IPS-NIHi7 (cell line): ENCODE measurements around the gene DTX4.

Experiments
- DNase-seq: peaks from one replicate; pipeline ENCODE4 v3.0.0; 2012; ENCODE audit warnings: mixed read lengths; ENCODE audit errors: extremely low spot score

The DTX4 gene

DNA sequence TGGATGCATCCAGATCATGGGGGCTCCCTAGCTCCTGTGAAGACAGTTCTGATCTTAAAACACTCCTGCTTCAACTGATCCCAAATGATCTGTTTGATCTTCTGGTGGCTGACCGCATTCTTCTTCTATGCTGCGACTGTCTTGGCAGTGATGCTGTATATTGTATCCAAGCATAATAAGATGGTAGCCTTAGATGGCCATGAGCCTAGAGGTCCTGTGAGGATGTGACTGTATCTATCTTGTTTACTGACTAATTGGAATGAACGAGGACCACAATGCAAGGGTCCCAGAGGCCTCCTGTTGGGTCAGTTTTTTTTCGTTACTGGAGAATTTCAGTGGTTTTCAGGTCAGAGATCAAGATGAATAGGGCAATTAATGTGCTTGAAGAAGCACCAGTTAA lies 47.9 kb downstream of the DTX4 start:
- DNase-seq, result no peak

- no peak for DNase-seq
Measured at GRCh38 chr11:59221441-59221840, 49.5 kb downstream of the DTX4 start.

DNA sequence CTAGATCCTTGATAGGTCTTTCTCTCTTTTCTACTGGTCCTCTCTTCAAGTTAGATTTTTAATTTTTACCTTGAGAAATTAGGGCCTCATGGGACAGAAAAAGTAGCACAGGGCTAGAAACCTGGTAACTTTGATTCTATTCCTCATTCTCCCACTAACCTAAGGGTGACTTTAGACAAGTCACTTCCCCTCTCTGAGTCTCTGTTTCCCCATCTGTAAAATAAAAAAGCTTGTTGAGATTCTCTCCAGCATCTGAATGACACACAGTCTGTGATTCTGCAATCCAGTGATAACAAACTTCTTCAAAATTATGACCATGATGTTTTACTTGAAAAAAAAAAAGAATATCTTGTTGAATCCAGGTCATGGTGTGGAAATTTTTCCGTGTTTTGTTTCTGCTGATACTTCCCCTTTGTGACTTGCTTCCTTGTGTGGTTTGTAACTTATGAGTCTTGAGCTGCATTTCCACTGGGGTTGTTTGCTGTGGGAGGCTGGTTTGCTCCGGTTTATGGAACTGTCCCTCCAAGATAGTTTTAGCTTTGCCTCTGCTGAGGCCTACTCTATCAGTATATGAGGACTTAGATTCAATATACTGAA lies 50.6 kb downstream of the DTX4 start:
- no peak for DNase-seq

DNA sequence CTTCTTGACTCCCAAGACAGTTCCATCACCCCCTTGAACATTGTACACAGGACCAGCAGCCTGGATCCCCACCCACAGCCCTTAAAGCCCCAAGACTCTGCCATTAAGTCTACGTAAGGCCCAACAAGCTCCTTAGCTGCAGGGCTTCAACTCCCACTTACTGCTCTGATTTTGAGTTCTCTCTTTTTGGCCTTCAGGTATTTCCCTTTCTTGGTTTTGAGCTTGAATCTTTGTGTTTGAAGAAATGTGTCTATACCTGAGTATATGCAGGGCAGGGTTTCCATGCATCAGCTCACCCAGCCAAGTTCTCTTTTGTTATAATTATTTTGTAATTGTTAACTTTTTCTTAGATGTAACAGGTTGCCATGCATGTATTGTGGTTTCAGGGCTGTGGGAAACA lies 51.2 kb downstream of the DTX4 start:
- DNase-seq, result no peak

GRCh38 chr11:59223611-59224010 lies 51.7 kb downstream of the DTX4 start:
- no peak for DNase-seq

DNA sequence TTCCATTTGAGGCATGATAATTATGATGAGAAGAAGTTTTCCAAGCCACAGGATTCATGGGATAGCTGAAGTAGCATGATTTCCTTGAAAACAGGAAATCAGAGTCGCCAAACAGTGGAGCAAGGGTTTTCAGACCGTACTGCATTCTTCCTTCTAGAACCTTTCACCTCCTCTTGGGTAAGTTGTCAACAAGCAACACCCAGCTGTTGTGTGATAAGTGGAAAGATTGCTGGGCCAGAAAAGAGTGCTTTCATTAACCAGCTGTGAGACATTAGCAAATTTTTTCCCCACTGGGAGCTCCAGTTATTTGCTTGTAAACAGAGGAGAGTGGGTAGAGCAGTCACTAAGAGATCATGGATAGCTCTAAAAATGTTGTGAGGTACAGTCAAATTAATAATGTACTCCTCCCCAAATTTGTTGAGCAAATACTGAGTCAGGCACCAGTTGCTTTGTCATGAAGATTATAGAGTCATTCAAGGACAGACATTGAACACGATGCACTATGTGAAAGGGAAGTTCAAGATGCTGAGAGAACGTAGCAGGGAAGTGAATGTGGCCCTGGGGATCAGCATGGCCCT lies 52.5 kb downstream of the DTX4 start:
- no peak for DNase-seq

- DNase-seq, result no peak
Measured at GRCh38 chr11:59225017-59225416, 53.1 kb downstream of the DTX4 start.

DNA sequence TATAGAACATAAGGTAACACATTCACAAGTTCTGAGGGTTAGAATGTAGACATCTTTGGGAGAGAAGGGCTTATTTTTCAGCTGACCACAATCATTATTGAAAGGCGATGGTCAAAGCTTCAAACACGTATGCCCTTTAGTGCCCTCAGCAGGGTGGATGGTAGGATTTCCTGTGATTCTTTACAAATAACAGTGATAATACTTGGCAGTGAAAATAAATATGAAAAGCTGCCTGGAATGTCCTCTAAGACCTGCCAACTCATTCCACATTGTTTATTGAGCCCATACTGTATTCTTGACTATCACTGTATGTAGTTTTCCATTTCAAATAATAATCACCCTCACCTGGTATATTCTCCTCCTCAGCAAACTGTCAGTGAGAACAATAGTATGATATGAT lies 54.5 kb downstream of the DTX4 start:
- DNase-seq, result no peak

- no peak for DNase-seq
Measured at GRCh38 chr11:59240322-59240721, 68.4 kb downstream of the DTX4 start.

DNA sequence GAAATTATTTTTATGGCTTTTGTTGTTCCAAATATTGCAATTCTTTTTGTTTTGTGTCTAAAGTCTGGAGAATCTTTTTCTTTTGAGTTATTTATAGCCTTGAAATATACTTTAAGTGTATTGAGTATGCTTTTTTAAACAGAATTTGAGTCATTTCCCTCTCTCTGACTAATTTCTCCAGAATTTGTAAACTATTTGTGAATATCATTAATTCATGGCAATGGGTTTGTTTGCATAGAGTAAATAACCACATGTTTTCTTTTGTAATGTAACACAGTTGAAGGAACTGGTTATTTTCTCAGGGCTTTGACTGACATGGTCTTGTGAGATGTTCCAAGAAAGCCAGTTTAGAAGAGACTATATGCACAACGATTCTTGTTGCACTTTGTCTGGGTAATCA lies 71.7 kb downstream of the DTX4 start:
- no peak for DNase-seq

DNA sequence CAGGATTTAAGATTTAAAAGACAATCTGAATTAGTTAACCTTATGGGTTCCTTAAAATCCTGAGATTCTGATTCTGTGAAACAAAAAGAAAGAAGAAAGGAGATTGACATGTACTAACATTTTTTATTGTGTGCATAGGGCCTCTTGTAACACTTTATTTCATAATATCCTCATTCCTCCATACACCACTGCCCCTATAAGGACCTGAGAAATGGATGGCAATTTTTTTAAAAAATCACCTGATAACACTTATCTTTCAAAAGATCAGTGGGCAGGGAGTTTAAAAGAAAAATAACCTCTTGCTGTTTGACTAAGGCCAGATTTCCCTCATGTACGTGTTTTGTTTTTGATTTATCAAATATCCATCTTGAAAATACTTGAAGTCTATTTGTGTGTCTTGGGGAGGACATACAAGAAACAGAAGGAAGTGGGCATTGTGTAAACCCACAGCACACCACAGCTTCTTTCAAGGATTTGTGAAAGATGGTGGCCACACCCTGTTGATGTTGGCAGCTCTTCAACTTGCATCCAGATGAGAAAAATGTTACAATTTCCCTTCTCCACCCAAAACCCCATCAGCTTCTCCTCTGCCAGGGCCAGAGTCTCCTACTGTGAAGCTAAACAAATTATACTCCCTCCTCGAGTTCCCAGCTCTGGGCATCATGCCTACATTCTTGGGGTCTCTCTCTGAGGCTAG lies 75.7 kb downstream of the DTX4 start:
- DNase-seq, result no peak

DNA sequence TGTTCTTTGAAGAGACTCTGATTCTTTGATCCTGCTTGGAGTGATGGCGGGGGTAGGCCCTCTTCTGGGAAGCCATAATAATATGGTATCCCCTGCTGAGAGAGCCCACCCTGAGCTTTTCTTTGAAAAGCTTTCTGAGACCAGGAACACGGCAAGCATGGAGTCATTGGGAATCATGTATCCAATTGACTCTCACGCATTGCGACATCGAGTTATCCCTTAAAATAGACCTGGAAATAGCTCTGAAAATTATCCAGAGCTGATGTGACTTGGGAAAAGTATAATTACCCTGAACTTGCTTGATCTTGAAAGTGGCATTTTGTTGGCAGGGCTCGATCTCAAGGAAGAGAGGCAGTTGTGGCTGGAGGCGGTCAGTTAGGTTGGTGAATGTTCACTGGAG lies 77.6 kb downstream of the DTX4 start:
- no peak for DNase-seq

DNA sequence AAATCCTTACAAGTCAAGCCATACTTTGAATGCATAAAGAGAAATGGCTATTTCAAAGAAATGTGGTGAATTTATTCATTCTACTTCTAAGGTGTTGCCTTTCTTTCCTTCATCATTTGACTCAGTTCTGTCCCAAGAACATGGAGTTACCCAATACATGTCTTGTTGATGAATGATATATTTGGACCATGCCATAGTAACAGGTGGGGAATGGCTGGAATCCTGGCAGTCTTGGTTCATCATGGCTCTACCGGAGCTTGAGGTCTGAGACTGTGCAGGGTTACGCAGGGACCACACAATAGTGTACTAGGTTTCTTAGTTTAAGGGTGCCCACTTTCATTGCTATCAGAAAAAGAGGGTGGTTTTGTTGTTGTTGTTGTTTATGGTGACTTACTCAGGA lies 81.1 kb downstream of the DTX4 start:
- no peak for DNase-seq

DNA sequence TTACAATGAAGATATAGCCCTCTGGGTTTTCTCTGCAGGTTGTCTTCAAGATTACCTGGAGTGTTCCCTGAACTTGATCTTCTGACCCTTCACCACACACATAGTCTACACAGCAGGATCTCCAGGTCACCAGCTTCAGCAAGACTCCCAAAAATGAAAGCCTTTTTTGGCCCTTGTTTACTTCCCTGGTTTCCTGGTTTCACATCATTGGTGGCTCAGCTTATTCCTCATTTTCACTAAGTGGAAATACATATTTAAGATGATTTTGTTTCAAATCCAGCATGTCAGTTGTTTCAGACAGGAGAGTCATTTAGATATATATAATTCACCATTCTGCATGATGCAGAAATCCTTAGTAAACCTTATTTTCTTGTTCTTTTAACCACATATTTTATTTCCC lies 82.4 kb downstream of the DTX4 start:
- DNase-seq, result no peak

- DNase-seq, result peak; percentile 43
Measured at GRCh38 chr11:59255281-59255680, 83.3 kb downstream of the DTX4 start.
